Body of pancreas (tissue), 4 donors: ENCODE results near the gene UBR4.

Experiments
- CTCF ChIP-seq, 7 experiments: fragments of 450-650 bp in 4 of 7; fragments of 200-600 bp in 3 of 7; sonication (generic) in 3 of 7; IDR thresholded peaks; one replicate each; pipeline ENCODE4 v1.5.1; 2016 to 2019; ENCODE audit warnings: antibody characterized with exemption in 7 of 7
- POLR2A ChIP-seq, 3 donors: fragments of 450-650 bp; IDR thresholded peaks; one replicate each; pipeline ENCODE4 v1.6.1; 2016; ENCODE audit warnings: antibody characterized with exemption in 3 of 3, mild to moderate bottlenecking in 2 of 3

- TF ChIP-seq CTCF (IDR thresholded peaks at IDR 0.05) (no peak), POLR2A (IDR thresholded peaks at IDR 0.05) (no peak)
Measured at GRCh38 chr1:19058476-19058797, 151.6 kb downstream of the UBR4 start.
